ENCODE data around the gene BICRA.
A peak's percentile ranks its signal among the peaks of the same experiment; 100 is the strongest.

The BICRA gene

DNA sequence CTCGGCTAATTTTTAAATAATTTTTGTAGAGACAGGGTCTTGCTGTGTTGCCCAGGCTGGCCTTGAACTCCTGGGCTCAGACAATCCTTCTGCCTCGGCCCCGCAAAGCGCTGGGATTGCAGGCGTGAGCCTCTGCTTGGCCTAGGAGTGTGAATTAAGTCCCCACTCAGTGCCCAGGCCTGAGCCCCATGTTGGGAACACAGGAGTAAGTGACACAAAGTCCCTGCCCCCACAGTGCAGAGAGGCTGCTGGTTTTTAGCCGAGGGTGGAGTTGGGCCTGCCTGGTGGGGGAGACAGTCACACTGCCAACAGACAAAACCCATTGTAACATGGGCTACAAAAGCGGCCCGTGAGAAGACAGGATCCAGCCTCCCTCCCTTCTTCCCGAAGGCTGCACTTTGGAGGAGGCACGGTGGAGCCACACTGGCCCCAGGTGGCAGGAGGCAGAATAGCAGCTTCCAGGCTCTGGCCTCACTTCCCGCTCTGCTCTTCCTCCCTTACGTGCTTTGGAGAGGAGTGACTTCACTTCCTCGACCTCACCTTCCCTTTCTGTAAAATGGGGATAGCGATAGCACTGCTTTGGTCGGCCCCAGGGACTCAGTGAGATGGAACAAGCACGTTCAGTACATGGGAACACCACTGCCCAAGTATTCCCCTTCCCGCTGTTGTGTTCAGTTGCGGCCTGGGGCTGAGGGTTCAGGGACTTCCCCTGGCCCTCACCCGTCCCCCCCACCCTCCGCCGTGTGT is 89.1 kb downstream of the BICRA start:
- H3K36me3 ChIP-seq (ENCODE audit: low read length): no peaks in the 10 kb centered on the region
- no peak overlapping the region for H3K27ac ChIP-seq (ENCODE audit: low read depth, low read length)
- TF ChIP-seq EZH2phosphoT487 (conservative IDR thresholded peaks at IDR 0.05; ENCODE audit: low read length): no peak
- TF ChIP-seq, protein P1, sequence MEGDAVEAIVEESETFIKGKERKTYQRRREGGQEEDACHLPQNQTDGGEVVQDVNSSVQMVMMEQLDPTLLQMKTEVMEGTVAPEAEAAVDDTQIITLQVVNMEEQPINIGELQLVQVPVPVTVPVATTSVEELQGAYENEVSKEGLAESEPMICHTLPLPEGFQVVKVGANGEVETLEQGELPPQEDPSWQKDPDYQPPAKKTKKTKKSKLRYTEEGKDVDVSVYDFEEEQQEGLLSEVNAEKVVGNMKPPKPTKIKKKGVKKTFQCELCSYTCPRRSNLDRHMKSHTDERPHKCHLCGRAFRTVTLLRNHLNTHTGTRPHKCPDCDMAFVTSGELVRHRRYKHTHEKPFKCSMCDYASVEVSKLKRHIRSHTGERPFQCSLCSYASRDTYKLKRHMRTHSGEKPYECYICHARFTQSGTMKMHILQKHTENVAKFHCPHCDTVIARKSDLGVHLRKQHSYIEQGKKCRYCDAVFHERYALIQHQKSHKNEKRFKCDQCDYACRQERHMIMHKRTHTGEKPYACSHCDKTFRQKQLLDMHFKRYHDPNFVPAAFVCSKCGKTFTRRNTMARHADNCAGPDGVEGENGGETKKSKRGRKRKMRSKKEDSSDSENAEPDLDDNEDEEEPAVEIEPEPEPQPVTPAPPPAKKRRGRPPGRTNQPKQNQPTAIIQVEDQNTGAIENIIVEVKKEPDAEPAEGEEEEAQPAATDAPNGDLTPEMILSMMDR (IDR thresholded peaks at IDR 0.05; ENCODE audit: insufficient read depth, low read length, poor library complexity, severe bottlenecking): peak; percentile 86

DNA sequence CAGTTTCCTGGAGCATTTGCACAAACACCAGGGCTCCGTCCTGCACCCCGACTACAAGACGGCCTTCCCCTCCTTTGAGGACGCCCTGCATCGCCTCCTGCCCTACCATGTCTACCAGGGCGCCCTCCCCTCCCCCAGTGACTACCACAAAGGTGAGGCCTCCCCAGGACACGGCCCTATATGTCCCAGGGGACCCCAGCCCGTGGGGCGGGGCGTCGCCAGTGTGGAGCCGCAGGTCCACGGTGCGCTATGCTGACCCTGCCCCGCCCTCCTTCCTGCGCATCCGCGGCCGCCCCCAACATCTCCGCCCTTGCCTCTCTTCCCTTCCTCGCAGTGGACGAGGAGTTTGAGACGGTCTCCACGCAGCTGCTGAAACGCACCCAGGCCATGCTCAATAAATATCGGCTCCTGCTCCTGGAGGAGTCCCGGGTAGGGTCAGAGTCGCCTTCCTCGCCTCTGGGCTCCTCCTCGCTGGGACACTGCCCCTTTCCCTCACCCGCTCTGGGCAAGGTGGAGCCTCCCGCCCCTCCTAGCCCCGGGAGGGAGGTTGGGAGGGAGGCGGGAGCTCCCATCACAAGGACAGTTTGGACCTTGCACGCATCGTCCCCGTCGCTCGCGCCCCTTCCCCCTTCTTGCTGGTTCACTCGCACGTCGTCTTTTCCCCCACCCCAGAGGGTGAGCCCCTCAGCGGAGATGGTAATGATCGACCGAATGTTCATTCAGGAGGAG is 89.9 kb downstream of the BICRA start:
- Histone ChIP-seq H3F3A (ENCODE audit: insufficient read depth) (no peaks in the 10 kb centered on the region), H2AFZ (ENCODE audit: low read depth, low read length, severe bottlenecking) (no peak overlapping the region), H3K27me3 (ENCODE audit: low read length) (no peaks in the 10 kb centered on the region), H3K4me2 (ENCODE audit: low read depth, low read length, poor library complexity, severe bottlenecking) (no peak overlapping the region), H3K27ac (ENCODE audit: low read depth, low read length) (no peak overlapping the region), H3K9me3 (ENCODE audit: insufficient read depth, low read length) (no peaks in the 10 kb centered on the region), H3K9me2 (replicated peaks; ENCODE audit: insufficient read depth, low read length) (no peaks in the 10 kb centered on the region), H3K4me3 (ENCODE audit: insufficient read depth, low read length, poor library complexity, severe bottlenecking) (no peak overlapping the region), H4K20me1 (ENCODE audit: low read depth, low read length) (no peaks in the 10 kb centered on the region), H3K36me3 (ENCODE audit: low read length) (no peaks in the 10 kb centered on the region), H3K79me2 (ENCODE audit: insufficient read depth, low read length) (no peaks in the 10 kb centered on the region), H3K9ac (ENCODE audit: low read length) (no peak overlapping the region)
- TF ChIP-seq, protein P1 (IDR thresholded peaks at IDR 0.05; ENCODE audit: insufficient read depth, low read length, poor library complexity, severe bottlenecking): no peak

More for the DNA sequence above, 89.1 kb downstream of the BICRA start:
- H3K79me2 ChIP-seq (ENCODE audit: insufficient read depth, low read length): no peaks in the 10 kb centered on the region
- H3K9me2 ChIP-seq (replicated peaks; ENCODE audit: insufficient read depth, low read length): no peaks in the 10 kb centered on the region
- no peaks in the 10 kb centered on the region for H3K9me3 ChIP-seq (ENCODE audit: insufficient read depth, low read length)
- H3K4me3 ChIP-seq (ENCODE audit: insufficient read depth, low read length, poor library complexity, severe bottlenecking): no peak overlapping the region
- no peak overlapping the region for H3K4me2 ChIP-seq (ENCODE audit: low read depth, low read length, poor library complexity, severe bottlenecking)
- H3K9ac ChIP-seq (ENCODE audit: low read length): no peak overlapping the region
- no peaks in the 10 kb centered on the region for H3K27me3 ChIP-seq (ENCODE audit: low read length)
- H2AFZ ChIP-seq (ENCODE audit: low read depth, low read length, severe bottlenecking): no peak overlapping the region
- H4K20me1 ChIP-seq (ENCODE audit: low read depth, low read length): no peaks in the 10 kb centered on the region
- no peaks in the 10 kb centered on the region for H3F3A ChIP-seq (ENCODE audit: insufficient read depth)

DNA sequence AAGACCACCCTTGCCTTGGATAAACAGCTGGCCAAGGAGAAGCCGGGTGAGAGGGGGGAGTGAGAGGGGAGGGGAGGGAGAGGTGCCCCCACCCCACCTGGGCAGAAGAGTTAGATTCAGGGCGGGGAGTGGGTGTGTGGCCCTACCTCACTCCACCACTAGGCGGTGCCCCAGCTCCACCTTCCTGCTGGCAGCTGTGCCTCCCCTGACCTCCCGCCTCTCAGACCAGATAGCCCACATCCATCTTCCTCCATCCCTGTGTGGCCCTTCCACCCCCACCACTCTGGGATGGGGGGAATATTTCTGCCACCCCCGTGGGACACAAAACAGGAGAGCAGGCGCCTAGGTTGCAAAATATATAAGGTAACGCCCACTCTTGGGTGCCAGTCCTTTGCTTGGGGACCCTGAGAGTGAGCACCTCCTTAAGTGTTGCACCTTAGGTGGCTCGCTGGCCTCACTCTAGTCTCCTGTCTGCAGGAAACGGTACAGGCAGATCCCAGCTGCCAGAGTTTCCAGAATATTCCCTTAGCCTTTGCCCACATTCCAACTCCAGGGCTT is 90.5 kb downstream of the BICRA start:
- no peaks in the 10 kb centered on the region for H3F3A ChIP-seq (ENCODE audit: insufficient read depth)
- H2AFZ ChIP-seq (ENCODE audit: low read depth, low read length, severe bottlenecking): no peak overlapping the region
- H3K36me3 ChIP-seq (ENCODE audit: low read length): no peaks in the 10 kb centered on the region
- no peak overlapping the region for H3K9ac ChIP-seq (ENCODE audit: low read length)
- no peak overlapping the region for H3K4me3 ChIP-seq (ENCODE audit: insufficient read depth, low read length, poor library complexity, severe bottlenecking)
- H3K27ac ChIP-seq (ENCODE audit: low read depth, low read length): no peak overlapping the region
- no peaks in the 10 kb centered on the region for H3K9me3 ChIP-seq (ENCODE audit: insufficient read depth, low read length)
- TF ChIP-seq EZH2phosphoT487 (conservative IDR thresholded peaks at IDR 0.05; ENCODE audit: low read length): no peak
- TF ChIP-seq, protein P1 (IDR thresholded peaks at IDR 0.05; ENCODE audit: insufficient read depth, low read length, poor library complexity, severe bottlenecking): peak; percentile 75
- no peaks in the 10 kb centered on the region for H3K9me2 ChIP-seq (replicated peaks; ENCODE audit: insufficient read depth, low read length)
- H3K4me2 ChIP-seq (ENCODE audit: low read depth, low read length, poor library complexity, severe bottlenecking): no peak overlapping the region
- no peaks in the 10 kb centered on the region for H3K79me2 ChIP-seq (ENCODE audit: insufficient read depth, low read length)
- no peaks in the 10 kb centered on the region for H4K20me1 ChIP-seq (ENCODE audit: low read depth, low read length)
- no peaks in the 10 kb centered on the region for H3K27me3 ChIP-seq (ENCODE audit: low read length)
